B cell (primary cell): Measurements from ENCODE around the gene MAZ. TPM values are rescaled to one million over a fixed set of nuclear protein-coding genes. Genes with fewer than 3 reads are reported as not detected.
"Not testable (repeated sequence)": the region's sequence is repeated elsewhere in the genome, so short reads cannot be mapped to it uniquely, and the experiment has no call there.

Experiments used
- ATAC-seq: fragments of 200-7000 bp; cut with Tn5 transposase; one replicate; pipeline ENCODE4 v1.10.0; 2021; ENCODE audit warnings: low read depth, mild to moderate bottlenecking, moderate number of reproducible peaks, moderate library complexity
- CTCF ChIA-PET: fragments of 350-600 bp; sonication (Branson Sonifier 250); formaldehyde crosslinking; loops from one replicate; lab custom pipeline; 2021; ENCODE audit warnings: antibody characterized with exemption, inconsistent platforms; lab: Charles Lee
- POLR2A ChIA-PET: fragments of 350-600 bp; sonication (Branson Sonifier 250); formaldehyde crosslinking; loops from one replicate; lab custom pipeline; 2021; ENCODE audit warnings: antibody characterized with exemption; lab: Charles Lee
- DNase-seq: peaks from one replicate; pipeline ENCODE4 v3.0.0; 2013
- H2AFZ ChIP-seq: 2 replicates; pipeline ENCODE4 v1.6.1; 2012; ENCODE audit warnings: mild to moderate bottlenecking, low read depth, low read length; ENCODE audit not compliant: insufficient read depth, poor library complexity, severe bottlenecking
- H3K27ac ChIP-seq, 2 donors: 1 replicate in 1 of 2; 2 replicates in 1 of 2; pipeline ENCODE4 v1.5.1; 2012 to 2013; ENCODE audit warnings: low read length in 2 of 2, mild to moderate bottlenecking in 2 of 2, moderate library complexity in 1 of 2
- H3K27me3 ChIP-seq, 4 experiments: fragments of 200-600 bp in 1 of 4; sonication (generic) in 1 of 4; replicated peaks in 1 of 4; 1 replicate in 2 of 4; 2 replicates in 2 of 4; pipeline versions ENCODE4 v1.6.1 to v1.7.0; 2013 to 2016; ENCODE audit warnings: low read length in 3 of 4, mild to moderate bottlenecking in 2 of 4, mixed read lengths in 1 of 4, moderate library complexity in 1 of 4; ENCODE audit not compliant: insufficient read depth in 4 of 4, control insufficient read depth in 3 of 4; ENCODE audit errors: control extremely low read depth in 1 of 4
- H3K36me3 ChIP-seq, 2 experiments: replicated peaks in 1 of 2; 1 replicate in 1 of 2; 2 replicates in 1 of 2; pipeline versions ENCODE4 v1.6.1 to v1.7.1; 2013; ENCODE audit warnings: low read length in 1 of 2; ENCODE audit not compliant: insufficient read depth in 2 of 2, control insufficient read depth in 1 of 2; ENCODE audit errors: control extremely low read depth in 1 of 2, extremely low read depth in 1 of 2
- H3K4me1 ChIP-seq, 2 donors: fragments of 200-600 bp in 1 of 2; sonication (generic) in 1 of 2; 1 replicate in 1 of 2; 2 replicates in 1 of 2; pipeline versions ENCODE4 v1.5.1 to v1.6.1; 2013 to 2017; ENCODE audit warnings: low read length in 2 of 2; ENCODE audit not compliant: control insufficient read depth in 2 of 2, insufficient read depth in 2 of 2
- H3K4me2 ChIP-seq: replicated peaks from 2 replicates; pipeline ENCODE3; 2012; ENCODE audit warnings: mild to moderate bottlenecking, low read depth, low read length; ENCODE audit not compliant: poor library complexity, severe bottlenecking
- H3K4me3 ChIP-seq, 5 experiments: fragments of 200-600 bp in 1 of 5; sonication (generic) in 1 of 5; 1 replicate in 3 of 5; 2 replicates in 2 of 5; pipeline versions ENCODE4 v1.5.1 to v1.7.0; 2011 to 2016; ENCODE audit warnings: low read length in 4 of 5, mild to moderate bottlenecking in 4 of 5, low read depth in 2 of 5, control low read depth in 1 of 5, moderate library complexity in 1 of 5; ENCODE audit not compliant: insufficient read depth in 1 of 5; ENCODE audit errors: control extremely low read depth in 1 of 5, extremely low read depth in 1 of 5
- H3K79me2 ChIP-seq: fragments of 200-600 bp; sonication (generic); one replicate; pipeline ENCODE4 v1.6.0; 2016; ENCODE audit warnings: low read length; ENCODE audit not compliant: control insufficient read depth, insufficient read depth
- H3K9ac ChIP-seq: fragments of 200-600 bp; sonication (generic); 2 replicates; pipeline ENCODE4 v1.6.1; 2017; ENCODE audit warnings: mild to moderate bottlenecking, low read length, moderate library complexity
- H3K9me3 ChIP-seq, 3 donors: one replicate each; pipeline versions ENCODE4 v1.6.1 to v1.7.1; 2013; ENCODE audit warnings: low read length in 2 of 3; ENCODE audit not compliant: control insufficient read depth in 2 of 3, insufficient read depth in 1 of 3; ENCODE audit errors: control extremely low read depth in 1 of 3
- H4K20me1 ChIP-seq: 2 replicates; pipeline ENCODE4 v1.6.0; 2012; ENCODE audit warnings: mild to moderate bottlenecking, low read length; ENCODE audit not compliant: insufficient read depth, control insufficient read depth, poor library complexity, severe bottlenecking
- H3K27ac Mint-ChIP-seq: one replicate; pipeline ENCODE4 v1.8.0; 2021; ENCODE audit warnings: mixed read lengths
- H3K27me3 Mint-ChIP-seq: one replicate; pipeline ENCODE4 v1.8.0; 2021; ENCODE audit warnings: mixed read lengths
- H3K4me1 Mint-ChIP-seq: one replicate; pipeline ENCODE4 v1.8.0; 2021; ENCODE audit warnings: mixed read lengths
- H3K4me3 Mint-ChIP-seq: one replicate; pipeline ENCODE4 v1.8.0; 2021; ENCODE audit warnings: mixed read lengths
- H3K9me3 Mint-ChIP-seq: one replicate; pipeline ENCODE4 v1.8.0; 2022; ENCODE audit warnings: mixed read lengths; ENCODE audit not compliant: insufficient read depth
- CTCF ChIP-seq: fragments of 200-600 bp; IDR thresholded peaks from one replicate; pipeline ENCODE4 v1.8.0; 2022; ENCODE audit warnings: antibody characterized with exemption, mild to moderate bottlenecking
- EZH2 ChIP-seq: IDR thresholded peaks from 2 replicates; pipeline ENCODE4 v1.6.1; 2012; ENCODE audit warnings: borderline replicate concordance, low read depth, mild to moderate bottlenecking, moderate library complexity, low read length; ENCODE audit not compliant: insufficient read depth, poor library complexity, severe bottlenecking
- WGBS: methylation state at CpG from one replicate; pipeline ENCODE4 v1.1.5; 2013; ENCODE audit warnings: missing lambda C conversion rate; ENCODE audit not compliant: insufficient coverage; 5-methylcytosine and 5-hydroxymethylcytosine counted together
- intact Hi-C: fragments of 100-400 bp; cut with micrococcal nuclease; formaldehyde crosslinking; loops from one replicate; pipeline ENCODE4 v1.10.0; 2022
- polyA plus RNA-seq: library from polyadenylated mRNA; depleted of rRNA; stranded (reverse); fragments of >200 nt; gene quantifications from 2 replicates; pipeline ENCODE4 v1.2.3, GENCODE V29; 2012
- total RNA-seq, 2 donors: library from RNA; stranded (reverse); fragments of 120-200 nt in 1 of 2; gene quantifications; 1 replicate in 1 of 2; 2 replicates in 1 of 2; pipeline versions ENCODE4 v1.2.3 to v1.2.4, GENCODE V29; 2013 to 2022

The MAZ gene
- total and polyA plus RNA-seq, 2 donors (not counting 1 experiment from before 2014, with no cell fraction given), result 170 to 198 TPM

GRCh38 chr16:29830774-29831173, 24.4 kb downstream of the MAZ start:
- H4K20me1 ChIP-seq, result peaks cover 57% of the 10 kb centered on the region
- no peaks in the 10 kb centered on the region for H3K4me1 ChIP-seq
- no peak overlapping the region for H3K9ac ChIP-seq
- H3K27ac Mint-ChIP-seq, result no peak overlapping the region
- H3K4me3 Mint-ChIP-seq, result no peak overlapping the region
- no peak for TF ChIP-seq CTCF
- TF ChIP-seq EZH2, result no peak
- peaks cover 51% of the 10 kb centered on the region for H3K79me2 ChIP-seq
- no peaks in the 10 kb centered on the region for H3K27me3 ChIP-seq
- ChIA-PET CTCF (no interaction called here), POLR2A (no interaction called here)
- H3K27me3 Mint-ChIP-seq, result no peaks in the 10 kb centered on the region
- H3K9me3 Mint-ChIP-seq, result no peaks in the 10 kb centered on the region
- DNase-seq (no peak), ATAC-seq (no peak)
- intact Hi-C loops, result no loop called here
- 98% methylated on average over 10 of the region's 11 CpGs for WGBS
- peaks cover 4% of the 10 kb centered on the region for H3K4me1 Mint-ChIP-seq
- H3K9me3 ChIP-seq, result no peaks in the 10 kb centered on the region
- peaks cover 3 to 46% of the 10 kb centered on the region in 2 experiments for H3K36me3 ChIP-seq
- H3K4me2 ChIP-seq, result no peak overlapping the region
- H3K27ac ChIP-seq, result no peak overlapping the region
- H2AFZ ChIP-seq, result no peak overlapping the region
- no peak overlapping the region for H3K4me3 ChIP-seq

DNA sequence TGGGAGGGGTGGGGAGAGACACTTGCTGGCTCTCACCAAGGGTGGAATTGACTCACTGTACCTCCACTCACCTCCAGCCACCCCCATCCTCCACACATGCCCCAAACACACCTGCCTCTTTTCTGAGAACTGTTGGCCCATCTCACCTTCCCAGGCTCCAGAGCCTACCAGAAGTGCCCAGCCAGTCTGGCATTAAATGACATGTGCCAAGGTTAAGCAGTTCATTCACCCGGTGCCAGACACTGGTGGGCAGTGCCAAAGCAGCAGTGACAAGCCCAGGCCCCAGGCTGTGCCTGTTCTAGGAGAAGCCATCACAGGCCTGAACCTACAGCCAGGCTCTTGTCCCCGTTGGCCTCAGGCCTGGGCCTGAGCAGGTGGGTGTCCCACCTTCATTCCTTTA, 25.2 kb downstream of the MAZ start:
- Histone ChIP-seq H3K4me3 (no peak overlapping the region), H3K27me3 (no peaks in the 10 kb centered on the region), H4K20me1 (peaks cover 51% of the 10 kb centered on the region), H2AFZ (no peak overlapping the region), H3K4me2 (no peak overlapping the region), H3K4me1 (no peaks in the 10 kb centered on the region), H3K79me2 (peaks cover 44% of the 10 kb centered on the region), H3K27ac (no peak overlapping the region), H3K36me3 (peaks cover 3 to 49% of the 10 kb centered on the region in 2 experiments), H3K9me3 (no peaks in the 10 kb centered on the region), H3K9ac (no peak overlapping the region)
- CTCF ChIA-PET, result no interaction called here
- peaks cover 4% of the 10 kb centered on the region for H3K4me1 Mint-ChIP-seq
- no peak overlapping the region for H3K4me3 Mint-ChIP-seq
- H3K27me3 Mint-ChIP-seq, result no peaks in the 10 kb centered on the region
- WGBS, result 100% methylated on average over 1 of the region's 2 CpGs
- DNase-seq (no peak), ATAC-seq (no peak)
- TF ChIP-seq CTCF (no peak), EZH2 (no peak)
- H3K27ac Mint-ChIP-seq, result no peak overlapping the region
- H3K9me3 Mint-ChIP-seq, result no peaks in the 10 kb centered on the region
- POLR2A ChIA-PET, result no interaction called here
- intact Hi-C loops, result no loop called here

DNA sequence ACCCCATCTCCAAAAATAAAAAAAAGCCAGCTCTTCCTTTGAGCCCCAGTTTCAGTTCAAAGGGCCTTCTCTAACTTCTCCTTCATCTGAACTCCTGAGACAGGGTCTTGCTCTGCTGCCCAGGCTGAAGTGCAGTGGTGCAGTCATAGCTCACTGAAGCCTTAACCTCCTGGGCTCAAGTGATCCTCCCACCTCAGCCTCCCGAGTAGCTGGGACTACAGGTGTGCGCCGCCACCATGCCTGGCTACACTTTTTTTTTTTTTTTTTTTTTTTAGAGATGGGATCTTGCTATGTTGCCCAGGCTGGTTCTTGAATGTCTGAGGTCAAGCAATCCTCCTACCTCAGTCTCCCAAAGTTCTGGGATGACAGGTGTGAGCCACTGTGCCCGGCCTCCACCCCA, 26.9 kb downstream of the MAZ start:
- no CpG with 5 or more reads among the region's 4 CpGs for WGBS
- H3K4me1 Mint-ChIP-seq, H2AFZ ChIP-seq, DNase-seq, H3K27me3 ChIP-seq, H3K4me3 Mint-ChIP-seq, H3K4me3 ChIP-seq, ATAC-seq, intact Hi-C loops, H3K9me3 Mint-ChIP-seq, H3K27me3 Mint-ChIP-seq, H3K27ac ChIP-seq, H3K9ac ChIP-seq, H3K9me3 ChIP-seq, H3K27ac Mint-ChIP-seq, H3K4me1 ChIP-seq, H3K4me2 ChIP-seq: not testable (repeated sequence)
- Histone ChIP-seq H4K20me1 (peaks cover 35% of the 10 kb centered on the region), H3K36me3 (peaks cover 4 to 57% of the 10 kb centered on the region in 2 experiments), H3K79me2 (peaks cover 27% of the 10 kb centered on the region)
- CTCF ChIA-PET, result interaction anchor here (0.7 to 0.9 kb wide), 3 partner anchors 26 to 526 kb away, joined by 3 to 6 read pairs (median 3); no protein-coding TSS in a partner anchor
- POLR2A ChIA-PET, result interaction anchor here (0.7 kb wide), 1 partner anchor 26 kb away, joined by 5 read pairs; no protein-coding TSS in a partner anchor
